ENCODE data around the gene KDM3B.

DNA sequence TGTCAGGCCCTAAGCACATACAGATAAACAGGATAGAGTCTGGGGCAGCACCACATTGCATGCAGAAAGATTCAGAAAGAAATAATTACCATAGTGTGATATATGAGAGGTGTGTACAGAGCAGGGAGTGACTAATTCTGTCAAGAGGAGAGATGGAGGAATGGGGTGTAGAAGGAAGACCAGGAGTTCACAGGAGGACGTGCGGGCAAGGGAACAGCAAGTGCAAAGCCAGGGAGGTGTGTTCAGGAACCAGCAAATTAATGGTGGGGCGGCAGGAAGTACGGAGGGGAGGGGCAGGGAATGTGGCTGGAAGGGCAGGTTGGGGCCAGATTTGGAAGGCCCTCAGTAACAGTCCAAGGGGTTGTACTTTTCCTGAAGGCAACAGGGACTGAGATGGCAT lies 130.2 kb downstream of the KDM3B start:
- TF ChIP-seq, protein P1, sequence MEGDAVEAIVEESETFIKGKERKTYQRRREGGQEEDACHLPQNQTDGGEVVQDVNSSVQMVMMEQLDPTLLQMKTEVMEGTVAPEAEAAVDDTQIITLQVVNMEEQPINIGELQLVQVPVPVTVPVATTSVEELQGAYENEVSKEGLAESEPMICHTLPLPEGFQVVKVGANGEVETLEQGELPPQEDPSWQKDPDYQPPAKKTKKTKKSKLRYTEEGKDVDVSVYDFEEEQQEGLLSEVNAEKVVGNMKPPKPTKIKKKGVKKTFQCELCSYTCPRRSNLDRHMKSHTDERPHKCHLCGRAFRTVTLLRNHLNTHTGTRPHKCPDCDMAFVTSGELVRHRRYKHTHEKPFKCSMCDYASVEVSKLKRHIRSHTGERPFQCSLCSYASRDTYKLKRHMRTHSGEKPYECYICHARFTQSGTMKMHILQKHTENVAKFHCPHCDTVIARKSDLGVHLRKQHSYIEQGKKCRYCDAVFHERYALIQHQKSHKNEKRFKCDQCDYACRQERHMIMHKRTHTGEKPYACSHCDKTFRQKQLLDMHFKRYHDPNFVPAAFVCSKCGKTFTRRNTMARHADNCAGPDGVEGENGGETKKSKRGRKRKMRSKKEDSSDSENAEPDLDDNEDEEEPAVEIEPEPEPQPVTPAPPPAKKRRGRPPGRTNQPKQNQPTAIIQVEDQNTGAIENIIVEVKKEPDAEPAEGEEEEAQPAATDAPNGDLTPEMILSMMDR (IDR thresholded peaks at IDR 0.05; ENCODE audit: borderline replicate concordance, extremely low read depth, low read length, poor library complexity, severe bottlenecking): no peak
- no peak for TF ChIP-seq EZH2 (IDR thresholded peaks at IDR 0.05; ENCODE audit: borderline replicate concordance, low read depth, low read length, severe bottlenecking)
